ENCODE measurements around the gene MPIG6B.

Gene MPIG6B

GRCh38 chr6:31775184-31775583 is 52.0 kb downstream of the MPIG6B start:
- no peak for TF ChIP-seq CTCF (IDR thresholded peaks at IDR 0.05; ENCODE audit: unreplicated experiment in 3 of 3)
- H3K27ac Mint-ChIP-seq = peak overlapping the region; percentile 55 to 94 (median 91)

DNA sequence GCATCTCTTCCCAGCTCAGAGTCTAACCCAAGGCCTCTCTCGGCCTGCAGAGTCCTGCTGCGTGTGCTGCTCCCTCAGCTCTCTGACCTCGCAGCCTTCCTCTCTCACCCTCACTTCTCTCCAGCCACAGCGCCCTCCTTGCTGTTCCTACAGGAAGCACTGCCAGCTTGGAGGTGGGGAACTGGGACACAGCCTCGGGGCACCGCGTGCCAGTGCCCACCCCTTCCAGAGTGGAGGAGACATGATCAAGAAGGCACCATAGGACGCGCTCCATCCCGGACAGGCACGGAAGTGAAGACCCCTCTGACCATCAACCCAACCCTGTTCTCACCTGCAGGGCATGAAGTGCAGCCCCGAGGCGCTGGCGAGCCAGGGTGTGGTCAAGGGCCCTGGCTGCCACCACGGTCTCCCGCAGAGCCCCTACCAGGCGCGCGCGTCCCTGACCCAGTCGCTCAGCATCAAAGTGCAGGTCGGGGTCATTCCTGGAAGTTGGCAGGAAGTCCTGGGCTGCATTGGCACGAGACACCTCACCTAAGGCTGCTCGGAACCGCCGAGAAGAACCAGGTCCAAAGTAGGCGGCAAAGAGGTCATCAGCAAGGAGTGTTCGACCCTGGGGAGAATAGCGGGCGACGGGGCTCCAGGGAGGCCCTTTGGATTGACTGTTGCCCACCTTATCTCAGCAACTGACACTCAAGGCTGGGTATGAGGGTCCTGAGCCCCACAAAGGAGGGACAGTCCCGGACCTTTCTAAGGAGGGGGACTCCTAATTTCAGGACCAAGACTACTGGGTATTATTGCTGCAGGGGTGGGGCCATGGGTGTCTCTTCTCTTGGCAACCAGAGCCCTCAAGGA is 52.7 kb downstream of the MPIG6B start:
- H3K27ac Mint-ChIP-seq = peak overlapping the region; percentile 55 to 94 (median 91)
- no peaks in the 10 kb centered on the region for H3K27me3 Mint-ChIP-seq (ENCODE audit: low read depth)
- H3K4me1 Mint-ChIP-seq = no peaks in the 10 kb centered on the region
- H3K4me3 Mint-ChIP-seq = peak overlapping the region in 1 of 3 experiments; percentile 54
- peaks cover 9% of the 10 kb centered on the region for H3K36me3 Mint-ChIP-seq (ENCODE audit: low read depth)
- TF ChIP-seq CTCF (IDR thresholded peaks at IDR 0.05; ENCODE audit: unreplicated experiment in 3 of 3) = no peak
- H3K9me3 Mint-ChIP-seq = no peaks in the 10 kb centered on the region

More at GRCh38 chr6:31775184-31775583, 52.0 kb downstream of the MPIG6B start:
- H3K9me3 Mint-ChIP-seq = no peaks in the 10 kb centered on the region
- no peaks in the 10 kb centered on the region for H3K27me3 Mint-ChIP-seq (ENCODE audit: low read depth)
- H3K4me3 Mint-ChIP-seq = peak overlapping the region in 1 of 3 experiments; percentile 58
- no peaks in the 10 kb centered on the region for H3K4me1 Mint-ChIP-seq
- peaks cover 5% of the 10 kb centered on the region for H3K36me3 Mint-ChIP-seq (ENCODE audit: low read depth)

Data from nephron (organoid).